HepG2 (cell line): ENCODE measurements around the gene PSD4. TPM values are rescaled to one million over a fixed set of nuclear protein-coding genes. Genes with fewer than 3 reads are reported as not detected.
A peak's percentile ranks its signal among the peaks of the same experiment; 100 is the strongest.

Experiments
- AKNA ChIP-seq: sonication (generic); formaldehyde crosslinking; IDR thresholded peaks from 2 replicates; pipeline ENCODE4 v1.4.0; 2020; ENCODE audit warnings: missing genetic modification reagents, borderline replicate concordance
- EHMT2 ChIP-seq: fragments of 200-600 bp; sonication (generic); IDR thresholded peaks from 2 replicates; pipeline ENCODE4 v1.7.0; 2017; ENCODE audit warnings: antibody characterized with exemption, low read depth, low read length, borderline replicate concordance
- JUN ChIP-seq: sonication (generic); formaldehyde crosslinking; IDR thresholded peaks from 2 replicates; pipeline ENCODE4 v1.4.0; 2020; ENCODE audit warnings: mild to moderate bottlenecking, missing genetic modification reagents
- KLF9 ChIP-seq: IDR thresholded peaks from 2 replicates; pipeline ENCODE4 v1.6.1; 2016; ENCODE audit warnings: low read depth
- LCORL ChIP-seq, 2 experiments: fragments of 450-650 bp in 1 of 2; sonication (generic) in 1 of 2; formaldehyde crosslinking in 1 of 2; IDR thresholded peaks; 2 replicates each; pipeline versions ENCODE4 v1.5.0 to v1.6.1; 2017 to 2020; ENCODE audit warnings: antibody characterized with exemption in 1 of 2, missing genetic modification reagents in 1 of 2
- MEF2D ChIP-seq: sonication (generic); formaldehyde crosslinking; IDR thresholded peaks from 2 replicates; pipeline ENCODE4 v1.5.1; 2020; ENCODE audit warnings: mild to moderate bottlenecking, missing genetic modification reagents
- POLR2G ChIP-seq: fragments of 200-400 bp; formaldehyde crosslinking; IDR thresholded peaks from 2 replicates; pipeline ENCODE4 v1.6.1; 2018; ENCODE audit warnings: mild to moderate bottlenecking, low read depth, low read length, moderate library complexity
- RORA ChIP-seq: sonication (generic); formaldehyde crosslinking; IDR thresholded peaks from 2 replicates; pipeline ENCODE4 v1.5.0; 2020; ENCODE audit warnings: mild to moderate bottlenecking, missing genetic modification reagents, moderate library complexity
- RXRB ChIP-seq: IDR thresholded peaks from 2 replicates; pipeline ENCODE4 v1.6.1; 2016; ENCODE audit warnings: borderline replicate concordance, missing genetic modification reagents, missing compliant biosample characterization
- SIN3A ChIP-seq: IDR thresholded peaks from 2 replicates; pipeline ENCODE4 v1.6.1; 2011; ENCODE audit warnings: low read depth, mild to moderate bottlenecking, control low read depth, low read length, borderline replicate concordance
- SOX5 ChIP-seq: IDR thresholded peaks from 2 replicates; pipeline ENCODE4 v1.6.1; 2016; ENCODE audit warnings: borderline replicate concordance
- SP2 ChIP-seq: sonication (generic); formaldehyde crosslinking; IDR thresholded peaks from 2 replicates; pipeline ENCODE4 v1.5.1; 2020; ENCODE audit warnings: mild to moderate bottlenecking, missing genetic modification reagents
- SRSF9 ChIP-seq: fragments of 200-400 bp; formaldehyde crosslinking; IDR thresholded peaks from 2 replicates; pipeline ENCODE4 v1.6.1; 2018; ENCODE audit warnings: borderline replicate concordance, mild to moderate bottlenecking, low read depth, low read length; ENCODE audit not compliant: insufficient read depth, poor library complexity, severe bottlenecking
- STAG1 ChIP-seq: sonication (generic); formaldehyde crosslinking; IDR thresholded peaks from 2 replicates; pipeline ENCODE4 v1.4.0; 2020; ENCODE audit warnings: missing genetic modification reagents
- ZGPAT ChIP-seq: IDR thresholded peaks from 2 replicates; pipeline ENCODE4 v1.6.1; 2016; ENCODE audit warnings: mild to moderate bottlenecking
- ZNF24 ChIP-seq: fragments of 450-650 bp; IDR thresholded peaks from 2 replicates; pipeline ENCODE4 v1.6.1; 2017; ENCODE audit warnings: antibody characterized with exemption, mild to moderate bottlenecking
- ZNF282 ChIP-seq: fragments of 450-650 bp; IDR thresholded peaks from 2 replicates; pipeline ENCODE4 v1.6.1; 2018; ENCODE audit not compliant: partially characterized antibody
- ZNF547 ChIP-seq: sonication (generic); formaldehyde crosslinking; IDR thresholded peaks from 2 replicates; pipeline ENCODE4 v1.5.1; 2020; ENCODE audit warnings: mild to moderate bottlenecking, missing genetic modification reagents
- ZNF639 ChIP-seq: conservative IDR thresholded peaks from 2 replicates; pipeline ENCODE4 v1.6.1; 2018; ENCODE audit warnings: missing genetic modification reagents
- ZNF713 ChIP-seq: sonication (generic); formaldehyde crosslinking; IDR thresholded peaks from 2 replicates; pipeline ENCODE4 v1.4.0; 2020; ENCODE audit warnings: mild to moderate bottlenecking, missing genetic modification reagents
- ZSCAN21 ChIP-seq: sonication (generic); formaldehyde crosslinking; IDR thresholded peaks from 2 replicates; pipeline ENCODE4 v1.8.0; 2022; ENCODE audit warnings: mild to moderate bottlenecking, missing genetic modification reagents, moderate library complexity, borderline replicate concordance
- polyA plus RNA-seq, 8 experiments: library from polyadenylated mRNA; depleted of rRNA in 3 of 8; stranded (reverse) in 7 of 8; unstranded in 1 of 8; fragments of >200 nt; fragmentation: Illumina TruSeq in 4 of 8; extraction: Trizol in 4 of 8; gene quantifications; 2 replicates each; pipeline versions ENCODE4 v1.2.1 to v1.2.3, GENCODE V29; 2011 to 2016; ENCODE audit warnings: low read depth in 4 of 8, missing spikeins in 1 of 8, mixed read lengths in 1 of 8; ENCODE audit not compliant: insufficient read depth in 1 of 8
- total RNA-seq, 5 experiments: library from RNA; depleted of rRNA; stranded (reverse); fragments of >200 nt; fragmentation: Illumina TruSeq; extraction: Trizol; gene quantifications; 2 replicates each; pipeline ENCODE4 v1.2.3, GENCODE V29; 2016; ENCODE audit warnings: low read depth in 1 of 5

The PSD4 gene
- total and polyA plus RNA-seq, 2 of the 13 experiments (the other 11 are each of a cell fraction or from before 2014, with no cell fraction given) = 5.8 to 9.4 TPM

GRCh38 chr2:113240915-113241911, 67.4 kb downstream of the PSD4 start (continued):
- no peak for TF ChIP-seq EHMT2
- TF ChIP-seq RXRB = peak; percentile 55; the same call in 1 of the 2 replicates
- TF ChIP-seq SP2 = no peak
- no peak for TF ChIP-seq MEF2D (CRISPR knock-in tag)
- TF ChIP-seq SIN3A = no peak
- TF ChIP-seq SOX5 (CRISPR knock-in tag) = peak; percentile 57; the same call in 1 of the 2 replicates
- no peak for TF ChIP-seq STAG1 (CRISPR knock-in tag)
- TF ChIP-seq ZNF547 (CRISPR knock-in tag) = no peak
- TF ChIP-seq SRSF9 = no peak
- TF ChIP-seq POLR2G = no peak
- 0 out of 2 replicates have a peak, but pooled peaks have one; percentile 27 for TF ChIP-seq ZNF639 (CRISPR knock-in tag)
- TF ChIP-seq ZGPAT (CRISPR knock-in tag) = 0 out of 2 replicates have a peak, but pooled peaks have one; percentile 46
- no peak for TF ChIP-seq AKNA
- TF ChIP-seq KLF9 (CRISPR knock-in tag) = no peak
- peak; percentile 10; the same call in 1 of the 2 replicates for TF ChIP-seq LCORL (IDR thresholded peaks at IDR 0.05)
- TF ChIP-seq LCORL (CRISPR knock-in tag; IDR thresholded peaks at IDR 0.05) = 0 out of 2 replicates have a peak, but pooled peaks have one; percentile 45
- TF ChIP-seq ZNF24 = peak; percentile 6; the same call in 1 of the 2 replicates
- no peak for TF ChIP-seq ZNF713
- TF ChIP-seq RORA (CRISPR knock-in tag) = no peak
- TF ChIP-seq JUN (CRISPR knock-in tag) = peak; percentile 74; the same call in 1 of the 2 replicates
- no peak for TF ChIP-seq ZNF282
- TF ChIP-seq ZSCAN21 (CRISPR knock-in tag) = 0 out of 2 replicates have a peak, but pooled peaks have one; percentile 39
